Panc1 (cell line): ENCODE results near the gene HMSD.

Experiments
- POLR2AphosphoS5 ChIP-seq: IDR thresholded peaks from 2 replicates; pipeline ENCODE4 v1.6.1; 2012; ENCODE audit warnings: mild to moderate bottlenecking, low read depth, low read length, moderate library complexity
- SIN3A ChIP-seq: IDR thresholded peaks from 2 replicates; pipeline ENCODE4 v1.6.1; 2012; ENCODE audit warnings: low read depth, mild to moderate bottlenecking, low read length, moderate library complexity, borderline replicate concordance; ENCODE audit not compliant: insufficient read depth
- TF ChIP-seq, protein P1 (sequence below): fragments of 450-650 bp; IDR thresholded peaks from 2 replicates; pipeline ENCODE4 v1.5.1; 2017; ENCODE audit warnings: mild to moderate bottlenecking

DNA sequence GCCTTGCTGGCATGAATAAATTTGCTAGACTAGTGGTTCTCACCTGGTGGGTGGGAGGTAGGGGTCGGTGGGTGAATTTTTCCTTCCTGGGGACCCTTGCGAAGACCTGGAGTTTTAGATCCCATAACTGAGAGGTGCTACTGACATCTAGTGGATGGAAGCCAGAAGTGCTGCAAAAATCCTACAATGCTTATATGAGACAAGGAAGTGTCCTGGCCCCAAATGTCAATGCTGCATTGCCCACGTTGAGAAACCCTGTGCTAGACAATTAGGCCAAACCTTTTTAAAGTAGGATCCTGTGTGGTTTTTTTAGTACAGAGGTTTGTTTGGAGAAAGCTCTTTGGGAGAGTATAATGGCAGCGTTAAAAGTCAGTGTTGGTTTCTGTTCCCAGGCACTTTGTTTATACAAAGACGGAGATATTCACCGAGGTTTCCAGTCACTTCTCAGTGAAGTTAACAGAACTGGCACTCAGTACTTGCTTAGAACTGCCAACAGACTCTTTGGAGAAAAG lies 30.4 kb downstream of the HMSD start:
- TF ChIP-seq, protein P1, sequence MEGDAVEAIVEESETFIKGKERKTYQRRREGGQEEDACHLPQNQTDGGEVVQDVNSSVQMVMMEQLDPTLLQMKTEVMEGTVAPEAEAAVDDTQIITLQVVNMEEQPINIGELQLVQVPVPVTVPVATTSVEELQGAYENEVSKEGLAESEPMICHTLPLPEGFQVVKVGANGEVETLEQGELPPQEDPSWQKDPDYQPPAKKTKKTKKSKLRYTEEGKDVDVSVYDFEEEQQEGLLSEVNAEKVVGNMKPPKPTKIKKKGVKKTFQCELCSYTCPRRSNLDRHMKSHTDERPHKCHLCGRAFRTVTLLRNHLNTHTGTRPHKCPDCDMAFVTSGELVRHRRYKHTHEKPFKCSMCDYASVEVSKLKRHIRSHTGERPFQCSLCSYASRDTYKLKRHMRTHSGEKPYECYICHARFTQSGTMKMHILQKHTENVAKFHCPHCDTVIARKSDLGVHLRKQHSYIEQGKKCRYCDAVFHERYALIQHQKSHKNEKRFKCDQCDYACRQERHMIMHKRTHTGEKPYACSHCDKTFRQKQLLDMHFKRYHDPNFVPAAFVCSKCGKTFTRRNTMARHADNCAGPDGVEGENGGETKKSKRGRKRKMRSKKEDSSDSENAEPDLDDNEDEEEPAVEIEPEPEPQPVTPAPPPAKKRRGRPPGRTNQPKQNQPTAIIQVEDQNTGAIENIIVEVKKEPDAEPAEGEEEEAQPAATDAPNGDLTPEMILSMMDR = peak; percentile 79
- TF ChIP-seq POLR2AphosphoS5 (no peak), SIN3A (no peak)
